Caco-2 (cell line): Measurements from ENCODE around the gene TP63. TPM values are rescaled to one million over a fixed set of nuclear protein-coding genes. Genes with fewer than 3 reads are reported as not detected.

Source experiments
- BruUV-seq: library from RNA; stranded (reverse); fragments of 400-500 nt; replicated peaks from 2 replicates; lab custom pipeline; 2021; lab: Mats Ljungman, UMichigan
- CTCF ChIA-PET: fragments of 300-600 bp; sonication (Branson Sonifier 250); formaldehyde crosslinking; loops from one replicate; lab custom pipeline; 2022; ENCODE audit warnings: antibody characterized with exemption; lab: Charles Lee
- POLR2A ChIA-PET: fragments of 300-600 bp; sonication (Branson Sonifier 250); formaldehyde crosslinking; loops from one replicate; lab custom pipeline; 2022; ENCODE audit warnings: antibody characterized with exemption; lab: Charles Lee
- DNase-seq, 2 experiments: peaks; one replicate each; pipeline versions ENCODE4 v3.0.0 to v3.0.0-alpha.2; 2020 to 2022
- H3K27me3 ChIP-seq: replicated peaks from 2 replicates; pipeline ENCODE4 v1.6.0; 2011; ENCODE audit warnings: low read length; ENCODE audit not compliant: control insufficient read depth, insufficient read depth
- H3K36me3 ChIP-seq: 2 replicates; pipeline ENCODE4 v1.5.1; 2011; ENCODE audit warnings: low read length; ENCODE audit not compliant: control insufficient read depth, insufficient read depth
- H3K4me1 ChIP-seq: fragments of 250-450 bp; sonication (Bioruptor Pico); 2 replicates; pipeline ENCODE4 v1.5.1; 2020; ENCODE audit warnings: mild to moderate bottlenecking
- H3K4me3 ChIP-seq: 2 replicates; pipeline ENCODE4 v1.5.1; 2011; ENCODE audit warnings: low read depth, mild to moderate bottlenecking, control low read depth, low read length
- H3K9me3 ChIP-seq: fragments of 250-450 bp; sonication (Bioruptor Pico); 2 replicates; pipeline ENCODE4 v1.5.1; 2020; ENCODE audit warnings: mild to moderate bottlenecking, moderate library complexity
- H3K27ac Mint-ChIP-seq: one replicate; pipeline ENCODE4 v1.8.0; 2022; ENCODE audit warnings: mixed read lengths; ENCODE audit not compliant: unreplicated experiment
- H3K27me3 Mint-ChIP-seq: one replicate; pipeline ENCODE4 v1.8.0; 2022; ENCODE audit warnings: mixed read lengths; ENCODE audit not compliant: insufficient read depth, unreplicated experiment
- H3K36me3 Mint-ChIP-seq: one replicate; pipeline ENCODE4 v1.8.0; 2022; ENCODE audit warnings: mild to moderate bottlenecking, mixed read lengths; ENCODE audit not compliant: insufficient read depth, unreplicated experiment
- H3K4me1 Mint-ChIP-seq: one replicate; pipeline ENCODE4 v1.8.0; 2022; ENCODE audit warnings: low read depth, mixed read lengths; ENCODE audit not compliant: unreplicated experiment
- H3K4me3 Mint-ChIP-seq: one replicate; pipeline ENCODE4 v1.8.0; 2022; ENCODE audit warnings: mild to moderate bottlenecking, moderate library complexity, mixed read lengths; ENCODE audit not compliant: unreplicated experiment
- H3K9me3 Mint-ChIP-seq: one replicate; pipeline ENCODE4 v1.8.0; 2022; ENCODE audit warnings: mixed read lengths; ENCODE audit not compliant: unreplicated experiment
- CTCF ChIP-seq, 2 experiments: fragments of 200-600 bp in 1 of 2; IDR thresholded peaks; 1 replicate in 1 of 2; 2 replicates in 1 of 2; pipeline versions ENCODE4 v1.5.1 to v1.8.0; 2011 to 2022; ENCODE audit warnings: antibody characterized with exemption in 1 of 2, control low read depth in 1 of 2, inconsistent platforms in 1 of 2, low read depth in 1 of 2, low read length in 1 of 2, mild to moderate bottlenecking in 1 of 2, moderate library complexity in 1 of 2; ENCODE audit not compliant: insufficient read depth in 1 of 2, severe bottlenecking in 1 of 2, unreplicated experiment in 1 of 2
- intact Hi-C: fragments of 100-400 bp; cut with micrococcal nuclease; formaldehyde crosslinking; loops from one replicate; pipeline ENCODE4 v1.10.0; 2022; ENCODE audit not compliant: unreplicated experiment
- total RNA-seq: library from RNA; stranded (reverse); gene quantifications from 2 replicates; pipeline ENCODE4 v1.2.3, GENCODE V29; 2022

TP63 gene
- total RNA-seq, 1 experiment from 2014 or later = 1.2 TPM

GRCh38 chr3:189685860-189686259 is 54.7 kb downstream of the TP63 start:
- no peak overlapping the region for H3K27ac Mint-ChIP-seq
- ChIA-PET CTCF (interaction anchor here (1.2 kb wide), 1 partner anchor 263 kb away, joined by 7 read pairs; no protein-coding TSS in a partner anchor), POLR2A (no interaction called here)
- Histone ChIP-seq H3K4me1 (peaks cover 21% of the 10 kb centered on the region), H3K36me3 (no peaks in the 10 kb centered on the region), H3K9me3 (no peaks in the 10 kb centered on the region), H3K4me3 (no peak overlapping the region), H3K27me3 (no peaks in the 10 kb centered on the region)
- H3K36me3 Mint-ChIP-seq = no peaks in the 10 kb centered on the region
- no peak for DNase-seq
- intact Hi-C loops = no loop called here
- TF ChIP-seq CTCF (IDR thresholded peaks at IDR 0.05; ENCODE audit: insufficient read depth in 1 of 2, low read depth in 1 of 2, low read length in 1 of 2, severe bottlenecking in 1 of 2, unreplicated experiment in 1 of 2) = no peak
- peaks cover 14% of the 10 kb centered on the region for H3K4me1 Mint-ChIP-seq
- BruUV-seq = no TSS peak
- no peak overlapping the region for H3K4me3 Mint-ChIP-seq
- H3K9me3 Mint-ChIP-seq = no peaks in the 10 kb centered on the region
- peaks cover 4% of the 10 kb centered on the region for H3K27me3 Mint-ChIP-seq

- no TSS peak for BruUV-seq
- Histone ChIP-seq H3K27me3 (no peaks in the 10 kb centered on the region), H3K4me3 (no peak overlapping the region), H3K4me1 (peaks cover 21% of the 10 kb centered on the region), H3K9me3 (no peaks in the 10 kb centered on the region), H3K36me3 (no peaks in the 10 kb centered on the region)
- no peaks in the 10 kb centered on the region for H3K36me3 Mint-ChIP-seq
- no peaks in the 10 kb centered on the region for H3K9me3 Mint-ChIP-seq
- TF ChIP-seq CTCF (IDR thresholded peaks at IDR 0.05; ENCODE audit: insufficient read depth in 1 of 2, low read depth in 1 of 2, low read length in 1 of 2, severe bottlenecking in 1 of 2, unreplicated experiment in 1 of 2) = no peak
- H3K27me3 Mint-ChIP-seq = no peaks in the 10 kb centered on the region
- ChIA-PET CTCF (interaction anchor here (0.6 to 1.6 kb wide), 2 partner anchors 144 to 261 kb away, joined by 8 to 12 read pairs; no protein-coding TSS in a partner anchor), POLR2A (no interaction called here)
- H3K4me1 Mint-ChIP-seq = peaks cover 8% of the 10 kb centered on the region
- intact Hi-C loops = loop anchor here (1.0 kb wide), 1 partner anchor 261 kb away; no protein-coding TSS in a partner anchor
- peak in 1 of 2 experiments; percentile 8 for DNase-seq
- H3K27ac Mint-ChIP-seq = no peak overlapping the region
- no peak overlapping the region for H3K4me3 Mint-ChIP-seq
These were observed 56.3 kb downstream of the TP63 start for GRCh38 chr3:189687475-189687874.

DNA sequence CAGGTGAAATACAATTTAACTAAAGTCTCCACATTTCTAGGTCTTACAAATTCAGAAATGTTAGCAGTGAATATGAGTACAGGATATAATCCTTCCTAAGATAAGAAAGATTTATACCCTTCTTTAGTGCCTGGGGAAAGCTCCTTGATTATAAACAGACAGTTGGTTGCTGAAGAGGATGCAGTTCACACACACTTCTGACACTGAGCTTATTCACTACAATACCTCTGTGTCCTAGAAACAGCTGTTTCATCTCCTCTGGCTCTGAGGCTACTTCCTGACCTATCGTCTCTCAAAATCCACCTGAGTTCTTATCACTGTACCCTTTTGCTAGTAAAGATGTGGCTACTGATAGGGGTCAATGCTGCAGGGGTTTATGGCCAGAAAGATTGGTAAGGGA is 57.1 kb downstream of the TP63 start:
- H3K36me3 ChIP-seq = no peaks in the 10 kb centered on the region
- intact Hi-C loops = no loop called here
- BruUV-seq = no TSS peak
- no peak overlapping the region for H3K27ac Mint-ChIP-seq
- peaks cover 21% of the 10 kb centered on the region for H3K4me1 ChIP-seq
- H3K4me3 ChIP-seq = no peak overlapping the region
- no peaks in the 10 kb centered on the region for H3K27me3 Mint-ChIP-seq
- no peak overlapping the region for H3K4me3 Mint-ChIP-seq
- CTCF ChIA-PET = interaction anchor here (1.6 kb wide), 1 partner anchor 260 kb away, joined by 12 read pairs; no protein-coding TSS in a partner anchor
- POLR2A ChIA-PET = no interaction called here
- H3K36me3 Mint-ChIP-seq = no peaks in the 10 kb centered on the region
- no peaks in the 10 kb centered on the region for H3K9me3 ChIP-seq
- no peak for TF ChIP-seq CTCF (IDR thresholded peaks at IDR 0.05; ENCODE audit: insufficient read depth in 1 of 2, low read depth in 1 of 2, low read length in 1 of 2, severe bottlenecking in 1 of 2, unreplicated experiment in 1 of 2)
- DNase-seq = peak in 1 of 2 experiments; percentile 6
- peaks cover 8% of the 10 kb centered on the region for H3K4me1 Mint-ChIP-seq
- H3K27me3 ChIP-seq = no peaks in the 10 kb centered on the region
- no peaks in the 10 kb centered on the region for H3K9me3 Mint-ChIP-seq
